ENCODE data around the gene ZDHHC9.
A peak's percentile ranks its signal among the peaks of the same experiment; 100 is the strongest.

Gene ZDHHC9

GRCh38 chrX:129761596-129761995 is 82.1 kb downstream of the ZDHHC9 start:
- DNase-seq: no peak

GRCh38 chrX:129760981-129761380 is 82.7 kb downstream of the ZDHHC9 start:
- no peak for DNase-seq

- no peak for DNase-seq
These were observed 83.5 kb downstream of the ZDHHC9 start for GRCh38 chrX:129760155-129760554.

- DNase-seq: peak; percentile 74
These were observed 84.1 kb downstream of the ZDHHC9 start for GRCh38 chrX:129759576-129760061.

GRCh38 chrX:129755779-129756650 is 87.7 kb downstream of the ZDHHC9 start:
- no peak for DNase-seq

- peak; percentile 38 for DNase-seq
These were observed 89.3 kb downstream of the ZDHHC9 start for GRCh38 chrX:129754056-129755024.
